Adrenal gland (tissue), 12 donors: ENCODE measurements around the gene BCAS4. TPM values are rescaled to one million over a fixed set of nuclear protein-coding genes. Genes with fewer than 3 reads are reported as not detected.

Experiments used
- DNase-seq, 7 donors: peaks; one replicate each; pipeline ENCODE4 v3.0.0-alpha.2; 2019 to 2020
- H3K27ac ChIP-seq, 5 donors: fragments of 200-600 bp; sonication (generic) in 4 of 5; 1 replicate in 3 of 5; 2 replicates in 2 of 5; pipeline versions ENCODE4 v1.5.1 to v1.8.0; 2016 to 2020; ENCODE audit warnings: mild to moderate bottlenecking in 1 of 5
- H3K27me3 ChIP-seq: fragments of 200-600 bp; 2 replicates; pipeline ENCODE4 v1.8.0; 2021
- H3K36me3 ChIP-seq, 2 donors: fragments of 200-600 bp; replicated peaks in 1 of 2; 1 replicate in 1 of 2; 2 replicates in 1 of 2; pipeline versions ENCODE4 v1.5.1 to v1.8.0; 2018 to 2022
- H3K4me1 ChIP-seq, 2 donors: fragments of 200-600 bp; replicated peaks in 1 of 2; 1 replicate in 1 of 2; 2 replicates in 1 of 2; pipeline versions ENCODE4 v1.5.1 to v1.8.0; 2018 to 2021
- H3K4me3 ChIP-seq, 4 donors: fragments of 200-600 bp; sonication (generic) in 3 of 4; one replicate each; pipeline ENCODE4 v1.5.1; 2016 to 2018
- H3K9me3 ChIP-seq, 3 donors: fragments of 200-600 bp; sonication (generic) in 1 of 3; replicated peaks in 1 of 3; 1 replicate in 2 of 3; 2 replicates in 1 of 3; pipeline versions ENCODE4 v1.5.1 to v1.8.0; 2016 to 2021
- POLR2A ChIP-seq, 2 donors: fragments of 450-650 bp; IDR thresholded peaks; one replicate each; pipeline ENCODE4 v1.6.1; 2017; ENCODE audit warnings: antibody characterized with exemption in 2 of 2, mild to moderate bottlenecking in 2 of 2, moderate library complexity in 1 of 2
- WGBS, 4 donors: extraction: QIAGEN DNeasy Blood & Tissue Kit in 2 of 4; methylation state at CpG; one replicate each; pipeline versions ENCODE4 v1.1.5 to v1.1.7; 2013 to 2017; 5-methylcytosine and 5-hydroxymethylcytosine counted together
- intact Hi-C, 2 donors: fragments of 100-400 bp; cut with DNase I; formaldehyde crosslinking; loops; one replicate each; pipeline versions ENCODE4 v1.14.1 to v1.15.0; 2022 to 2023
- polyA plus RNA-seq, 3 donors: library from polyadenylated mRNA; stranded (reverse); fragments of 200-250 nt in 2 of 3; fragments of 350-450 nt in 1 of 3; fragmentation: Illumina TruSeq in 1 of 3; extraction: RNeasy Lipid Tissue Mini Kit (QIAGEN cat#74804) in 1 of 3; gene quantifications; one replicate each; pipeline ENCODE4 v1.2.3, GENCODE V29; 2013 to 2014
- total RNA-seq, 9 donors: library from RNA; depleted of rRNA in 4 of 9; stranded (reverse); fragments of >200 nt in 4 of 9; fragments of 120-200 nt in 1 of 9; fragmentation: NEBNext Ultra II Directional in 1 of 9; extraction: Animal tissue kit (Norgen Biotek cat#: 25700) in 1 of 9; gene quantifications; one replicate each; pipeline versions ENCODE4 v1.1.0 to v1.2.4, GENCODE V29; 2013 to 2023
- TF ChIP-seq, protein P1 (sequence below), 6 experiments: fragments of 450-650 bp in 4 of 6; fragments of 200-600 bp in 2 of 6; sonication (generic) in 1 of 6; IDR thresholded peaks; 1 replicate in 5 of 6; 2 replicates in 1 of 6; pipeline versions ENCODE4 v1.5.1 to v1.8.0; 2016 to 2021; ENCODE audit warnings: antibody characterized with exemption in 6 of 6, mild to moderate bottlenecking in 2 of 6, moderate library complexity in 1 of 6
- donor health status: healthy with polysubstance abuse.
- donor health status: Bipolar disorder and iron deficiency.
- donor health status: DM: yes; HTN: yes; CAD: no.
- donor health status: DM: no; HTN: no; CAD: no.
- donor health status: DM: no; HTN: no; CAD: no.
- donor health status: DM: yes; HTN: yes; CAD: no.

BCAS4 gene
- total and polyA plus RNA-seq, 12 donors: 0.66 to 5.1 (median 1.5) TPM

- no peaks in the 10 kb centered on the region for H3K4me1 ChIP-seq
- intact Hi-C loops: no loop called here
- 76 to 86% (median 82%) methylated on average over 19 to 22 of the region's 22 CpGs for WGBS, 4 donors
- H3K9me3 ChIP-seq: no peaks in the 10 kb centered on the region
- no peak overlapping the region for H3K4me3 ChIP-seq
- TF ChIP-seq POLR2A (IDR thresholded peaks at IDR 0.05): no peak
- TF ChIP-seq, protein P1, sequence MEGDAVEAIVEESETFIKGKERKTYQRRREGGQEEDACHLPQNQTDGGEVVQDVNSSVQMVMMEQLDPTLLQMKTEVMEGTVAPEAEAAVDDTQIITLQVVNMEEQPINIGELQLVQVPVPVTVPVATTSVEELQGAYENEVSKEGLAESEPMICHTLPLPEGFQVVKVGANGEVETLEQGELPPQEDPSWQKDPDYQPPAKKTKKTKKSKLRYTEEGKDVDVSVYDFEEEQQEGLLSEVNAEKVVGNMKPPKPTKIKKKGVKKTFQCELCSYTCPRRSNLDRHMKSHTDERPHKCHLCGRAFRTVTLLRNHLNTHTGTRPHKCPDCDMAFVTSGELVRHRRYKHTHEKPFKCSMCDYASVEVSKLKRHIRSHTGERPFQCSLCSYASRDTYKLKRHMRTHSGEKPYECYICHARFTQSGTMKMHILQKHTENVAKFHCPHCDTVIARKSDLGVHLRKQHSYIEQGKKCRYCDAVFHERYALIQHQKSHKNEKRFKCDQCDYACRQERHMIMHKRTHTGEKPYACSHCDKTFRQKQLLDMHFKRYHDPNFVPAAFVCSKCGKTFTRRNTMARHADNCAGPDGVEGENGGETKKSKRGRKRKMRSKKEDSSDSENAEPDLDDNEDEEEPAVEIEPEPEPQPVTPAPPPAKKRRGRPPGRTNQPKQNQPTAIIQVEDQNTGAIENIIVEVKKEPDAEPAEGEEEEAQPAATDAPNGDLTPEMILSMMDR (IDR thresholded peaks at IDR 0.05): no peak
- no peaks in the 10 kb centered on the region for H3K36me3 ChIP-seq
- no peaks in the 10 kb centered on the region for H3K27me3 ChIP-seq
- no peak for DNase-seq
- H3K27ac ChIP-seq: no peak overlapping the region
Observed at GRCh38 chr20:50837532-50838321, 42.9 kb downstream of the BCAS4 start.

DNA sequence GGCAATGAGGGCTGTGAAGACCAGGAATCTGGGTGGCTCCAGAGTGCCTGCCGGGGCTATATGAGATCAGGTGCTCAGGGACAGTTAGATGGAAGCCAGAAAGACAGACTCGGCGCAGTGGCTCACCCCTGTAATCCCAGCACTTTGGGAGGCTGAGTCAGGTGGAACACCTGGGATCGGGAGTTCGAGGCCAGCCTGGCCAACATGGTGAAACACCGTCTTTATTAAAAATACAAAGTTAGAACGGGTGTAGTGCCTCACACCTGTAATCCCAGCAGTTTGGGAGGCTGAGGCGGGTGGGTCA is 43.4 kb downstream of the BCAS4 start:
- no peak overlapping the region for H3K4me3 ChIP-seq
- intact Hi-C loops: no loop called here
- WGBS, 4 donors: 91 to 96% (median 93%) methylated on average over 8 of the region's 8 CpGs
- no peaks in the 10 kb centered on the region for H3K27me3 ChIP-seq
- DNase-seq: no peak
- TF ChIP-seq POLR2A (IDR thresholded peaks at IDR 0.05): no peak
- TF ChIP-seq, protein P1 (IDR thresholded peaks at IDR 0.05): no peak
- no peaks in the 10 kb centered on the region for H3K36me3 ChIP-seq
- no peaks in the 10 kb centered on the region for H3K9me3 ChIP-seq
- H3K4me1 ChIP-seq: no peaks in the 10 kb centered on the region
- no peak overlapping the region for H3K27ac ChIP-seq

DNA sequence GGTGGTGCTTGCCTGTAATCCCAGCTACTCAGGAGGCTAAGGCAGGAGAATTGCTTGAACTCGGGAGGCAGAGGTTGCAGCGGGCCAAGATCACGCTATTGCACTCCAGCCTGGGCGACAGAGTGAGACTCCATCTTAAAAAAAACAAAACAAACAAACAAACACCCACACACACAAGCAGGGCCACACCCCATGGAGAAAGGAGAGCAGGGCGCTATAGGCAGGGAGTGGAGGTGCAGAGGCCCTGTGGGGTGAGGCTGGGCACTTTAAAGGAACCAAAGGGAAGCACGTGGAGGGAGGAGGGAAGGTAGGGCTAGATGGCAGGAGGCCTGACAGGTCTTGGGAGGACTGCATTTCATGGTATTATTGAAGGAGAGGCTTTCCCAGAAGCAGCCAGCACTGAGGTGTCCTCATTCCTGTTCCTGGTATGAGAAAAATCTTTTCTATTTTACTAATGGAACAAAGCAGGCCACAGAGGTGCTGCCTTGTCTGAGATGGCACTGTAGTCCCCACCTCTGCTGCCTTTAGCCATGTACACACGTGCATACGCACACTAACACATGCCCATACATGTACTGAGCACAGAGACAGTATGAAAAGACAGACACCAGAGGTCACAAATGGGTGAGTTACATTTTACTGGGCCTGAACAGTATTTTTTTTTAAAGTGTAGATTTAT is 44.0 kb downstream of the BCAS4 start:
- H3K27ac ChIP-seq: no peak overlapping the region
- TF ChIP-seq, protein P1 (IDR thresholded peaks at IDR 0.05): no peak
- TF ChIP-seq POLR2A (IDR thresholded peaks at IDR 0.05): no peak
- H3K4me3 ChIP-seq: no peak overlapping the region
- H3K36me3 ChIP-seq: no peaks in the 10 kb centered on the region
- WGBS, 4 donors: 86 to 93% (median 92%) methylated on average over 8 of the region's 8 CpGs
- no peaks in the 10 kb centered on the region for H3K27me3 ChIP-seq
- intact Hi-C loops: no loop called here
- H3K9me3 ChIP-seq: no peaks in the 10 kb centered on the region
- DNase-seq: no peak
- H3K4me1 ChIP-seq: no peaks in the 10 kb centered on the region

- H3K4me1 ChIP-seq: no peaks in the 10 kb centered on the region
- TF ChIP-seq, protein P1 (IDR thresholded peaks at IDR 0.05): no peak
- no peak for TF ChIP-seq POLR2A (IDR thresholded peaks at IDR 0.05)
- 90 to 100% (median 97%) methylated on average over 5 of the region's 5 CpGs for WGBS, 4 donors
- no peaks in the 10 kb centered on the region for H3K36me3 ChIP-seq
- intact Hi-C loops: no loop called here
- no peaks in the 10 kb centered on the region for H3K9me3 ChIP-seq
- no peak for DNase-seq
- no peaks in the 10 kb centered on the region for H3K27me3 ChIP-seq
- no peak overlapping the region for H3K4me3 ChIP-seq
- no peak overlapping the region for H3K27ac ChIP-seq
Observed at GRCh38 chr20:50842821-50843220, 48.0 kb downstream of the BCAS4 start.
